Activated gamma-delta T cell (primary cell): ENCODE data around the gene SNAI1.
"Not testable (repeated sequence)": the region's sequence is repeated elsewhere in the genome, so short reads cannot be mapped to it uniquely, and the experiment has no call there.

Experiments used
- DNase-seq: peaks from one replicate; lab custom pipeline; 2025; lab: John Stamatoyannopoulos, UW
- total RNA-seq, 2 donors: gene quantifications; one replicate each; lab custom pipeline; 2026; lab: John Stamatoyannopoulos, UW

SNAI1 gene
- total RNA-seq: 0.52 to 1.1 reads per million in 2 donors

GRCh38 chr20:49982346-49983122 lies at the start of gene SNAI1:
SNAI1 (plus strand) TSS chr20:49982980; CDS start chr20:49983060, 80 bp downstream.
- peak; percentile 76 for DNase-seq

- DNase-seq: no peak
Measured at GRCh38 chr20:49935746-49936152, 47.0 kb upstream of the SNAI1 start.

DNA sequence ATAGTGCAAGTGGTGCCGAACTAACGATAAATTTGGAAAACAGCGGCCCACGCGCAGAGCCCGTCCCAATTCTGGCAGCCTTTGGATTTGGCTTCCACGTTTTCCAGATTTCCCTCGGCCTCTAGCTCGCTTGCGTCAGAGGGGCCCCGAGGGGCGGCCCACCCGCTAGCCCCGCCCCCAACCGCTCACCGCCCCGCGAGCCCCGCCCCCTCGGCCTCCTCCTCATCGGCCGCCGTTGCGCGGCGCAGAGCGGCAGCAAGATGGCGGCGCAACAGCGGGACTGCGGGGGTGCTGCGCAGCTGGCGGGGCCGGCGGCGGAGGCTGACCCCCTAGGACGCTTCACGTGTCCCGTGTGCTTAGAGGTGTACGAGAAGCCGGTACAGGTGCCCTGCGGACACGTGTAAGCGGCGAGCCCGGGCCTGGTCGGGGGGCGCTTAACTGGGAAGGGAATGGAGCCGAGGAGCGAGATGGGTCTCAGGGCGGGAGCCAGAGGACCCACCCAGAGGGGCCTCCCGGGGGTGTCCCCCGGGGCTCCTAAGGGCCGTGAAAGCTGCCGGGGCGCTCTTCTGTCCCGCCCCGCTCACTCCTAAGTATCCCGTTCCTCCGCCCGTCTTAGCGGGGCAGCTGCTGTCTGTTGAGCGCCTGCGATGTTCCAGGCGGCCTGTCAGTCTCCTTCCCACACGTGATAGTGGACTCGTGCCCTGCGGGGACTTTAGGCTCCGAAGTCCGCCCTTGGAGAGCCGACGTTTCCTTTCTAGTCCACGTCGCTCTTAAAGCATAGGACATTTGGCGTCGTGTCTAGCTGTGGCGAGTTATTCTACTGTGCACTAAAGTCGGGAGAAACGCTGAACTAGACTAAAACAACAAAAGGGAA lies 46.4 kb upstream of the SNAI1 start, which contains the start of gene RNF114:
Gene RNF114 (plus strand): TSS at position 245 of the 874 bp plus-strand sequence. CDS start 16 bp downstream, at position 261.
- DNase-seq: peak; percentile 86

GRCh38 chr20:49937027-49937929 lies 45.5 kb upstream of the SNAI1 start:
- no peak for DNase-seq

GRCh38 chr20:49938173-49939163 lies 44.3 kb upstream of the SNAI1 start:
- no peak for DNase-seq

DNA sequence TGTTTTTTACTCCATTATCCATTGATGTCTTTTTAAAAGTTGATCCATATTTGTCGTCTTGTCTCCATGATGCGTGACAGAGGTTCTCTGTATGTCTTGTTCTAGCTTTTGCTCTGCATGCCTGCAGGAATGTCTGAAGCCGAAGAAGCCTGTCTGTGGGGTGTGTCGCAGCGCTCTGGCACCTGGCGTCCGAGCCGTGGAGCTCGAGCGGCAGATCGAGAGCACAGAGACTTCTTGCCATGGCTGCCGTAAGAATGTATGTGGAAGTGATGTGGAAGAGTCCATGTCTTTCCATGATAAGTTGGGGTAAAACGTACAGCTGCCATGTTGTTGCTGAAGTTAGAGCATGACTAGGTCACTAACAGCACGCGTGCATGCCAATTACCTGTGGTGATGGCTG lies 41.3 kb upstream of the SNAI1 start:
- no peak for DNase-seq

DNA sequence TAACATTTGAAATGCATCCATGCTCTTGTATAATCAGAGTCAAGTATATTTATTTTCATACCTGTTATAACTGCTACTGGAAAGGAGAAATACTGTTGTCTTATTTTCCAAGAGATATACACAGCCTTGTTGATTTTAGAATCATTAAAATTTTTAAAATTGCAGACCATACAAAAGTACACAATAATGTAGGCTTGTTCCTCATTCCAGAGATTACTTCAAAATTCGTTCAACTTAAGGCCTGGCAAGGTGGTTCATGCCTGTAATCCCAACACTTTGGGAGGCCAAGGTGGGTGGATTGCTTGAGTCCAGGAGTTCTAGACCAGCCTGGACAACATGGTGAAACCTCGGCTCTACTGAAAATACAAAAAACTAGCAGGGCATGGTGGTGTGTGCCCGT lies 40.5 kb upstream of the SNAI1 start:
- DNase-seq: no peak

- DNase-seq: no peak
Measured at GRCh38 chr20:49942942-49943341, 39.8 kb upstream of the SNAI1 start.

- no peak for DNase-seq
Measured at GRCh38 chr20:49945306-49945700, 37.5 kb upstream of the SNAI1 start.

- DNase-seq: no peak
Measured at GRCh38 chr20:49945701-49946477, 36.9 kb upstream of the SNAI1 start.

GRCh38 chr20:49948178-49948577 lies 34.6 kb upstream of the SNAI1 start:
- no peak for DNase-seq

GRCh38 chr20:49948809-49949507 lies 33.8 kb upstream of the SNAI1 start:
- no peak for DNase-seq

GRCh38 chr20:49951151-49951550 lies 31.6 kb upstream of the SNAI1 start:
- no peak for DNase-seq

- DNase-seq: no peak
Measured at GRCh38 chr20:49955167-49955566, 27.6 kb upstream of the SNAI1 start.

GRCh38 chr20:49955830-49956396 lies 26.9 kb upstream of the SNAI1 start:
- not testable (repeated sequence) for DNase-seq

GRCh38 chr20:49956689-49957088 lies 26.1 kb upstream of the SNAI1 start:
- DNase-seq: no peak

- DNase-seq: not testable (repeated sequence)
Measured at GRCh38 chr20:49957089-49957938, 25.5 kb upstream of the SNAI1 start.

GRCh38 chr20:49961413-49961812 lies 21.4 kb upstream of the SNAI1 start:
- no peak for DNase-seq
